Activated CD8-positive, alpha-beta T cell treated with anti-CD3 and anti-CD28 coated beads, Interleukin-2, amount 10 ng/mL, durations not matched to agents 7 days and 5 days (primary cell): ENCODE results near the gene SLC7A9. TPM values are rescaled to one million over a fixed set of nuclear protein-coding genes. Genes with fewer than 3 reads are reported as not detected.

Experiments
- ATAC-seq: fragments of 150-1000 bp; cut with Tn5 transposase; one replicate; pipeline ENCODE4 v1.10.0; 2021; ENCODE audit warnings: moderate library complexity
- CTCF ChIA-PET: fragments of 350-600 bp; sonication (Branson Sonifier 250); formaldehyde crosslinking; loops from one replicate; lab custom pipeline; 2021; ENCODE audit warnings: antibody characterized with exemption; lab: Charles Lee
- POLR2A ChIA-PET: fragments of 350-600 bp; sonication (Branson Sonifier 250); formaldehyde crosslinking; loops from one replicate; lab custom pipeline; 2021; ENCODE audit warnings: antibody characterized with exemption; lab: Charles Lee
- DNase-seq: peaks from one replicate; pipeline ENCODE4 v3.0.0-alpha.2; 2020
- H3K27ac Mint-ChIP-seq: one replicate; pipeline ENCODE4 v1.8.0; 2021; ENCODE audit warnings: mild to moderate bottlenecking, mixed read lengths
- H3K27me3 Mint-ChIP-seq: one replicate; pipeline ENCODE4 v1.8.0; 2021; ENCODE audit warnings: low read depth, mixed read lengths
- H3K36me3 Mint-ChIP-seq: one replicate; pipeline ENCODE4 v1.8.0; 2021; ENCODE audit warnings: low read depth, mixed read lengths
- H3K4me1 Mint-ChIP-seq: one replicate; pipeline ENCODE4 v1.8.0; 2021; ENCODE audit warnings: low read depth, mixed read lengths
- H3K4me3 Mint-ChIP-seq: one replicate; pipeline ENCODE4 v1.8.0; 2021; ENCODE audit warnings: mild to moderate bottlenecking, mixed read lengths
- H3K9me3 Mint-ChIP-seq: one replicate; pipeline ENCODE4 v1.8.0; 2022; ENCODE audit warnings: mixed read lengths; ENCODE audit not compliant: insufficient read depth
- total RNA-seq, 2 experiments: library from RNA; stranded (reverse); gene quantifications; one replicate each; pipeline ENCODE4 v1.2.3, GENCODE V29; 2021

SLC7A9 gene
- total RNA-seq, 2 experiments from 2014 or later: 0.10 to 0.58 TPM

GRCh38 chr19:32879741-32880140, 10.2 kb upstream of the SLC7A9 start:
- Mint-ChIP-seq H3K27me3 (no peaks in the 10 kb centered on the region), H3K36me3 (no peaks in the 10 kb centered on the region), H3K4me1 (peaks cover 6% of the 10 kb centered on the region), H3K9me3 (no peaks in the 10 kb centered on the region), H3K4me3 (no peak overlapping the region), H3K27ac (no peak overlapping the region)
- ChIA-PET POLR2A (no interaction called here), CTCF (no interaction called here)
- DNase-seq (no peak), ATAC-seq (no peak)

GRCh38 chr19:32878988-32879387, 9.4 kb upstream of the SLC7A9 start:
- Mint-ChIP-seq H3K9me3 (no peaks in the 10 kb centered on the region), H3K4me3 (no peak overlapping the region), H3K36me3 (no peaks in the 10 kb centered on the region), H3K27me3 (no peaks in the 10 kb centered on the region), H3K4me1 (peaks cover 6% of the 10 kb centered on the region), H3K27ac (no peak overlapping the region)
- CTCF ChIA-PET: no interaction called here
- POLR2A ChIA-PET: no interaction called here
- DNase-seq: no peak
- ATAC-seq: no peak

GRCh38 chr19:32877977-32878745, 8.6 kb upstream of the SLC7A9 start:
- ChIA-PET CTCF (no interaction called here), POLR2A (no interaction called here)
- Mint-ChIP-seq H3K4me3 (no peak overlapping the region), H3K36me3 (no peaks in the 10 kb centered on the region), H3K27ac (no peak overlapping the region), H3K27me3 (no peaks in the 10 kb centered on the region), H3K4me1 (peaks cover 6% of the 10 kb centered on the region), H3K9me3 (no peaks in the 10 kb centered on the region)
- no peak for DNase-seq
- ATAC-seq: no peak

GRCh38 chr19:32877323-32877912, 7.9 kb upstream of the SLC7A9 start:
- H3K27me3 Mint-ChIP-seq: no peaks in the 10 kb centered on the region

GRCh38 chr19:32876919-32877285, 7.3 kb upstream of the SLC7A9 start:
- DNase-seq (no peak), ATAC-seq (no peak)
- Mint-ChIP-seq H3K9me3 (no peaks in the 10 kb centered on the region), H3K27ac (no peak overlapping the region), H3K4me1 (peaks cover 6% of the 10 kb centered on the region), H3K36me3 (no peaks in the 10 kb centered on the region), H3K27me3 (no peaks in the 10 kb centered on the region), H3K4me3 (no peak overlapping the region)
- CTCF ChIA-PET: no interaction called here
- POLR2A ChIA-PET: no interaction called here

More at GRCh38 chr19:32877323-32877912, 7.9 kb upstream of the SLC7A9 start:
- Mint-ChIP-seq H3K4me1 (peaks cover 6% of the 10 kb centered on the region), H3K9me3 (no peaks in the 10 kb centered on the region), H3K36me3 (no peaks in the 10 kb centered on the region), H3K27ac (no peak overlapping the region), H3K4me3 (no peak overlapping the region)
- ATAC-seq (no peak), DNase-seq (no peak)
- ChIA-PET CTCF (no interaction called here), POLR2A (no interaction called here)

GRCh38 chr19:32876236-32876918, 6.8 kb upstream of the SLC7A9 start:
- ChIA-PET CTCF (no interaction called here), POLR2A (no interaction called here)
- no peaks in the 10 kb centered on the region for H3K36me3 Mint-ChIP-seq
- DNase-seq: no peak
- no peak overlapping the region for H3K4me3 Mint-ChIP-seq
- peaks cover 6% of the 10 kb centered on the region for H3K4me1 Mint-ChIP-seq
- no peak for ATAC-seq
- no peak overlapping the region for H3K27ac Mint-ChIP-seq
- H3K27me3 Mint-ChIP-seq: no peaks in the 10 kb centered on the region
- no peaks in the 10 kb centered on the region for H3K9me3 Mint-ChIP-seq

GRCh38 chr19:32875428-32875827, 5.9 kb upstream of the SLC7A9 start:
- no peak for DNase-seq
- Mint-ChIP-seq H3K27ac (no peak overlapping the region), H3K36me3 (no peaks in the 10 kb centered on the region), H3K27me3 (no peaks in the 10 kb centered on the region), H3K4me1 (peaks cover 6% of the 10 kb centered on the region), H3K9me3 (no peaks in the 10 kb centered on the region), H3K4me3 (no peak overlapping the region)
- no peak for ATAC-seq
- ChIA-PET POLR2A (no interaction called here), CTCF (no interaction called here)

GRCh38 chr19:32874605-32875004, 5.0 kb upstream of the SLC7A9 start:
- ATAC-seq (no peak), DNase-seq (no peak)
- no peaks in the 10 kb centered on the region for H3K36me3 Mint-ChIP-seq
- H3K27ac Mint-ChIP-seq: no peak overlapping the region
- no peak overlapping the region for H3K4me3 Mint-ChIP-seq
- H3K27me3 Mint-ChIP-seq: no peaks in the 10 kb centered on the region
- ChIA-PET POLR2A (no interaction called here), CTCF (no interaction called here)
- H3K9me3 Mint-ChIP-seq: no peaks in the 10 kb centered on the region
- peaks cover 6% of the 10 kb centered on the region for H3K4me1 Mint-ChIP-seq

GRCh38 chr19:32873247-32873959, 3.8 kb upstream of the SLC7A9 start:
- ChIA-PET CTCF (no interaction called here), POLR2A (no interaction called here)
- Mint-ChIP-seq H3K4me1 (peaks cover 6% of the 10 kb centered on the region), H3K27ac (no peak overlapping the region), H3K4me3 (no peak overlapping the region), H3K27me3 (no peaks in the 10 kb centered on the region), H3K36me3 (no peaks in the 10 kb centered on the region), H3K9me3 (no peaks in the 10 kb centered on the region)
- DNase-seq (no peak), ATAC-seq (no peak)

GRCh38 chr19:32872391-32872790, 2.8 kb upstream of the SLC7A9 start:
- H3K27me3 Mint-ChIP-seq: no peaks in the 10 kb centered on the region
- no peak overlapping the region for H3K27ac Mint-ChIP-seq
- H3K36me3 Mint-ChIP-seq: no peaks in the 10 kb centered on the region
- ATAC-seq: no peak
- DNase-seq: no peak
- no peaks in the 10 kb centered on the region for H3K9me3 Mint-ChIP-seq
- POLR2A ChIA-PET: no interaction called here
- no peak overlapping the region for H3K4me3 Mint-ChIP-seq
- peaks cover 6% of the 10 kb centered on the region for H3K4me1 Mint-ChIP-seq
- CTCF ChIA-PET: no interaction called here

GRCh38 chr19:32870981-32871451, 1.4 kb upstream of the SLC7A9 start:
- ATAC-seq (no peak), DNase-seq (no peak)
- Mint-ChIP-seq H3K4me1 (no peaks in the 10 kb centered on the region), H3K4me3 (no peak overlapping the region), H3K36me3 (no peaks in the 10 kb centered on the region), H3K9me3 (no peaks in the 10 kb centered on the region), H3K27me3 (no peaks in the 10 kb centered on the region), H3K27ac (no peak overlapping the region)
- CTCF ChIA-PET: no interaction called here
- POLR2A ChIA-PET: no interaction called here
